IPS-15b (cell line): ENCODE data around the gene INSC.

Source experiments
- H3K27me3 ChIP-seq: one replicate; pipeline ENCODE4 v1.6.1; 2013; ENCODE audit warnings: low read length; ENCODE audit not compliant: control insufficient read depth, insufficient read depth
- H3K36me3 ChIP-seq: one replicate; pipeline ENCODE4 v1.6.1; 2013; ENCODE audit warnings: low read length; ENCODE audit not compliant: control insufficient read depth, insufficient read depth
- H3K4me1 ChIP-seq: one replicate; pipeline ENCODE4 v1.6.1; 2013; ENCODE audit warnings: mild to moderate bottlenecking, low read length; ENCODE audit not compliant: control insufficient read depth, insufficient read depth
- H3K4me3 ChIP-seq: one replicate; pipeline ENCODE4 v1.5.1; 2013; ENCODE audit warnings: low read depth, low read length
- H3K9ac ChIP-seq: one replicate; pipeline ENCODE4 v1.6.1; 2013; ENCODE audit warnings: low read depth, mild to moderate bottlenecking, low read length
- H3K9me3 ChIP-seq: one replicate; pipeline ENCODE4 v1.6.1; 2013; ENCODE audit warnings: mild to moderate bottlenecking, low read length; ENCODE audit not compliant: control insufficient read depth, insufficient read depth

The INSC gene

GRCh38 chr11:15139958-15140659 lies 25.4 kb downstream of the INSC start:
- H3K4me1 ChIP-seq, result no peaks in the 10 kb centered on the region
- H3K9ac ChIP-seq, result no peak overlapping the region
- no peaks in the 10 kb centered on the region for H3K36me3 ChIP-seq
- H3K9me3 ChIP-seq, result no peaks in the 10 kb centered on the region
- no peaks in the 10 kb centered on the region for H3K27me3 ChIP-seq
- no peak overlapping the region for H3K4me3 ChIP-seq

- Histone ChIP-seq H3K9me3 (no peaks in the 10 kb centered on the region), H3K36me3 (no peaks in the 10 kb centered on the region), H3K9ac (no peak overlapping the region), H3K4me3 (no peak overlapping the region), H3K27me3 (no peaks in the 10 kb centered on the region), H3K4me1 (no peaks in the 10 kb centered on the region)
These were observed 26.7 kb downstream of the INSC start for GRCh38 chr11:15141381-15141780.

- H3K9ac ChIP-seq, result no peak overlapping the region
- no peaks in the 10 kb centered on the region for H3K36me3 ChIP-seq
- H3K4me3 ChIP-seq, result no peak overlapping the region
- H3K4me1 ChIP-seq, result no peaks in the 10 kb centered on the region
- no peaks in the 10 kb centered on the region for H3K27me3 ChIP-seq
- no peaks in the 10 kb centered on the region for H3K9me3 ChIP-seq
These were observed 28.1 kb downstream of the INSC start for GRCh38 chr11:15142838-15143237.

- Histone ChIP-seq H3K4me3 (no peak overlapping the region), H3K36me3 (no peaks in the 10 kb centered on the region), H3K27me3 (no peaks in the 10 kb centered on the region), H3K4me1 (no peaks in the 10 kb centered on the region), H3K9me3 (no peaks in the 10 kb centered on the region), H3K9ac (no peak overlapping the region)
These were observed 29.1 kb downstream of the INSC start for GRCh38 chr11:15143855-15144254.

- Histone ChIP-seq H3K9ac (no peak overlapping the region), H3K4me1 (no peaks in the 10 kb centered on the region), H3K36me3 (no peaks in the 10 kb centered on the region), H3K27me3 (no peaks in the 10 kb centered on the region), H3K4me3 (no peak overlapping the region), H3K9me3 (no peaks in the 10 kb centered on the region)
These were observed 29.6 kb downstream of the INSC start for GRCh38 chr11:15144347-15144746.

- Histone ChIP-seq H3K9ac (no peak overlapping the region), H3K4me1 (no peaks in the 10 kb centered on the region), H3K9me3 (no peaks in the 10 kb centered on the region), H3K36me3 (no peaks in the 10 kb centered on the region), H3K4me3 (no peak overlapping the region), H3K27me3 (no peaks in the 10 kb centered on the region)
These were observed 30.4 kb downstream of the INSC start for GRCh38 chr11:15145151-15145550.

- Histone ChIP-seq H3K27me3 (no peaks in the 10 kb centered on the region), H3K4me1 (no peaks in the 10 kb centered on the region), H3K9ac (no peak overlapping the region), H3K36me3 (no peaks in the 10 kb centered on the region), H3K4me3 (no peak overlapping the region), H3K9me3 (no peaks in the 10 kb centered on the region)
These were observed 30.9 kb downstream of the INSC start for GRCh38 chr11:15145615-15146014.

GRCh38 chr11:15146271-15147003 lies 31.7 kb downstream of the INSC start:
- Histone ChIP-seq H3K9ac (no peak overlapping the region), H3K9me3 (no peaks in the 10 kb centered on the region), H3K36me3 (no peaks in the 10 kb centered on the region), H3K4me1 (no peaks in the 10 kb centered on the region), H3K4me3 (no peak overlapping the region), H3K27me3 (no peaks in the 10 kb centered on the region)

GRCh38 chr11:15148169-15148568 lies 33.4 kb downstream of the INSC start:
- H3K9ac ChIP-seq, result no peak overlapping the region
- no peaks in the 10 kb centered on the region for H3K27me3 ChIP-seq
- no peaks in the 10 kb centered on the region for H3K36me3 ChIP-seq
- no peak overlapping the region for H3K4me3 ChIP-seq
- H3K9me3 ChIP-seq, result no peaks in the 10 kb centered on the region
- H3K4me1 ChIP-seq, result no peaks in the 10 kb centered on the region

GRCh38 chr11:15149050-15149449 lies 34.3 kb downstream of the INSC start:
- no peaks in the 10 kb centered on the region for H3K27me3 ChIP-seq
- no peak overlapping the region for H3K9ac ChIP-seq
- no peaks in the 10 kb centered on the region for H3K4me1 ChIP-seq
- no peak overlapping the region for H3K4me3 ChIP-seq
- H3K9me3 ChIP-seq, result no peaks in the 10 kb centered on the region
- H3K36me3 ChIP-seq, result no peaks in the 10 kb centered on the region

- Histone ChIP-seq H3K9me3 (no peaks in the 10 kb centered on the region), H3K36me3 (no peaks in the 10 kb centered on the region), H3K27me3 (no peaks in the 10 kb centered on the region), H3K9ac (no peak overlapping the region), H3K4me3 (no peak overlapping the region), H3K4me1 (no peaks in the 10 kb centered on the region)
These were observed 35.8 kb downstream of the INSC start for GRCh38 chr11:15150507-15150906.

GRCh38 chr11:15153231-15153630 lies 38.5 kb downstream of the INSC start:
- Histone ChIP-seq H3K4me1 (no peaks in the 10 kb centered on the region), H3K4me3 (no peak overlapping the region), H3K9ac (no peak overlapping the region), H3K27me3 (no peaks in the 10 kb centered on the region), H3K36me3 (no peaks in the 10 kb centered on the region), H3K9me3 (no peaks in the 10 kb centered on the region)
